ENCODE data around the gene GHR.
"Not testable (repeated sequence)": the region's sequence is repeated elsewhere in the genome, so short reads cannot be mapped to it uniquely, and the experiment has no call there.

GHR gene

DNA sequence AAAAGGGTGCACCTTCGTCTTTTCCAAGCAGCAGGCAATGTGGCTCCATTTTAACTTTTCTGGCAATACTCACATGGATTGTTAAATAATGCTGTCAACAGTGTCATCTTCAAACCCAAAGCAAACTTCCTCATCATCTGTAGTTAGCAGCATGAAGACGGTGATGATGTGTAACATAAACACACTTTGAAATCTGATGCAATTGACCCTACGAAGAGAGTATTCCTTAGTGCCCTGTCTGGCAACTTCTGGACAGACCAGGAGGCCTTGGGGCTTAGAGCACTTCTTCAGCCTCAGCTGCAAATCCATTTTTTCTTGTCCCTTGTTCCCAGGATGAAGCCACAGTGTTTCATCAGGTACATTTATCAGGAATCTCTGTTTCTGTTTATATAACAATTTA lies 149.1 kb downstream of the GHR start:
- H3K4me3 ChIP-seq (ENCODE audit: severe bottlenecking): no peak overlapping the region
- no peak for ATAC-seq (ENCODE audit: low read depth)
- no peaks in the 10 kb centered on the region for H3K27me3 ChIP-seq (ENCODE audit: insufficient read depth, poor library complexity, severe bottlenecking)
- no peaks in the 10 kb centered on the region for H3K36me3 ChIP-seq (ENCODE audit: low read depth)
- H3K9me3 ChIP-seq (ENCODE audit: severe bottlenecking): no peaks in the 10 kb centered on the region
- H3K27ac ChIP-seq (ENCODE audit: poor library complexity, severe bottlenecking): no peak overlapping the region
- TF ChIP-seq, protein P1, sequence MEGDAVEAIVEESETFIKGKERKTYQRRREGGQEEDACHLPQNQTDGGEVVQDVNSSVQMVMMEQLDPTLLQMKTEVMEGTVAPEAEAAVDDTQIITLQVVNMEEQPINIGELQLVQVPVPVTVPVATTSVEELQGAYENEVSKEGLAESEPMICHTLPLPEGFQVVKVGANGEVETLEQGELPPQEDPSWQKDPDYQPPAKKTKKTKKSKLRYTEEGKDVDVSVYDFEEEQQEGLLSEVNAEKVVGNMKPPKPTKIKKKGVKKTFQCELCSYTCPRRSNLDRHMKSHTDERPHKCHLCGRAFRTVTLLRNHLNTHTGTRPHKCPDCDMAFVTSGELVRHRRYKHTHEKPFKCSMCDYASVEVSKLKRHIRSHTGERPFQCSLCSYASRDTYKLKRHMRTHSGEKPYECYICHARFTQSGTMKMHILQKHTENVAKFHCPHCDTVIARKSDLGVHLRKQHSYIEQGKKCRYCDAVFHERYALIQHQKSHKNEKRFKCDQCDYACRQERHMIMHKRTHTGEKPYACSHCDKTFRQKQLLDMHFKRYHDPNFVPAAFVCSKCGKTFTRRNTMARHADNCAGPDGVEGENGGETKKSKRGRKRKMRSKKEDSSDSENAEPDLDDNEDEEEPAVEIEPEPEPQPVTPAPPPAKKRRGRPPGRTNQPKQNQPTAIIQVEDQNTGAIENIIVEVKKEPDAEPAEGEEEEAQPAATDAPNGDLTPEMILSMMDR (IDR thresholded peaks at IDR 0.05; ENCODE audit: poor library complexity, severe bottlenecking): no peak
- no peaks in the 10 kb centered on the region for H3K4me1 ChIP-seq (ENCODE audit: insufficient read depth, poor library complexity, severe bottlenecking)
- DNase-seq (ENCODE audit: low spot score): no peak

- no peak for DNase-seq (ENCODE audit: low spot score)
- TF ChIP-seq, protein P1 (IDR thresholded peaks at IDR 0.05; ENCODE audit: poor library complexity, severe bottlenecking): no peak
- no peaks in the 10 kb centered on the region for H3K27me3 ChIP-seq (ENCODE audit: insufficient read depth, poor library complexity, severe bottlenecking)
- ATAC-seq (ENCODE audit: low read depth): no peak
- no peaks in the 10 kb centered on the region for H3K36me3 ChIP-seq (ENCODE audit: low read depth)
- no peak overlapping the region for H3K27ac ChIP-seq (ENCODE audit: poor library complexity, severe bottlenecking)
- no peak overlapping the region for H3K4me3 ChIP-seq (ENCODE audit: severe bottlenecking)
- H3K4me1 ChIP-seq (ENCODE audit: insufficient read depth, poor library complexity, severe bottlenecking): no peaks in the 10 kb centered on the region
- H3K9me3 ChIP-seq (ENCODE audit: severe bottlenecking): no peaks in the 10 kb centered on the region
These were observed 150.1 kb downstream of the GHR start for GRCh38 chr5:42573386-42573785.

GRCh38 chr5:42575914-42576313 lies 152.7 kb downstream of the GHR start:
- H3K4me3 ChIP-seq (ENCODE audit: severe bottlenecking); H3K27ac ChIP-seq (ENCODE audit: poor library complexity, severe bottlenecking); H3K9me3 ChIP-seq (ENCODE audit: severe bottlenecking); DNase-seq (ENCODE audit: low spot score); H3K27me3 ChIP-seq (ENCODE audit: insufficient read depth, poor library complexity, severe bottlenecking); ATAC-seq (ENCODE audit: low read depth); H3K36me3 ChIP-seq (ENCODE audit: low read depth); H3K4me1 ChIP-seq (ENCODE audit: insufficient read depth, poor library complexity, severe bottlenecking): not testable (repeated sequence)

- not testable (repeated sequence) for H3K9me3 ChIP-seq (ENCODE audit: severe bottlenecking); H3K4me1 ChIP-seq (ENCODE audit: insufficient read depth, poor library complexity, severe bottlenecking); DNase-seq (ENCODE audit: low spot score); H3K36me3 ChIP-seq (ENCODE audit: low read depth); H3K4me3 ChIP-seq (ENCODE audit: severe bottlenecking); H3K27me3 ChIP-seq (ENCODE audit: insufficient read depth, poor library complexity, severe bottlenecking); ATAC-seq (ENCODE audit: low read depth); H3K27ac ChIP-seq (ENCODE audit: poor library complexity, severe bottlenecking)
These were observed 155.7 kb downstream of the GHR start for GRCh38 chr5:42578901-42579300.

GRCh38 chr5:42579320-42579719 lies 156.1 kb downstream of the GHR start:
- Histone ChIP-seq H3K36me3 (ENCODE audit: low read depth) (no peaks in the 10 kb centered on the region), H3K9me3 (ENCODE audit: severe bottlenecking) (no peaks in the 10 kb centered on the region), H3K27me3 (ENCODE audit: insufficient read depth, poor library complexity, severe bottlenecking) (no peaks in the 10 kb centered on the region), H3K4me3 (ENCODE audit: severe bottlenecking) (no peak overlapping the region), H3K27ac (ENCODE audit: poor library complexity, severe bottlenecking) (no peak overlapping the region), H3K4me1 (ENCODE audit: insufficient read depth, poor library complexity, severe bottlenecking) (no peaks in the 10 kb centered on the region)
- TF ChIP-seq, protein P1 (IDR thresholded peaks at IDR 0.05; ENCODE audit: poor library complexity, severe bottlenecking): no peak
- peak; percentile 57; the same call in 1 of the 3 replicates for ATAC-seq (ENCODE audit: low read depth)
- DNase-seq (ENCODE audit: low spot score): no peak

- TF ChIP-seq, protein P1 (IDR thresholded peaks at IDR 0.05; ENCODE audit: poor library complexity, severe bottlenecking): no peak
- Histone ChIP-seq H3K4me3 (ENCODE audit: severe bottlenecking) (no peak overlapping the region), H3K27ac (ENCODE audit: poor library complexity, severe bottlenecking) (no peak overlapping the region), H3K27me3 (ENCODE audit: insufficient read depth, poor library complexity, severe bottlenecking) (peaks cover 9% of the 10 kb centered on the region), H3K36me3 (ENCODE audit: low read depth) (no peaks in the 10 kb centered on the region), H3K9me3 (ENCODE audit: severe bottlenecking) (no peaks in the 10 kb centered on the region), H3K4me1 (ENCODE audit: insufficient read depth, poor library complexity, severe bottlenecking) (no peaks in the 10 kb centered on the region)
- ATAC-seq (ENCODE audit: low read depth) (no peak), DNase-seq (ENCODE audit: low spot score) (no peak)
These were observed 158.6 kb downstream of the GHR start for GRCh38 chr5:42581845-42582244.

Measured in RWPE2 (cell line).